Astrocyte of the cerebellum (primary cell): Measurements from ENCODE around the gene CRISPLD2.

Experiments used
- DNase-seq: peaks from one replicate; pipeline ENCODE4 v3.0.0-alpha.2; 2011; ENCODE audit warnings: low read depth
- H3K4me3 ChIP-seq: 2 replicates; pipeline ENCODE4 v1.5.1; 2011; ENCODE audit warnings: mild to moderate bottlenecking, low read depth, low read length, moderate library complexity
- CTCF ChIP-seq: IDR thresholded peaks from 2 replicates; pipeline ENCODE4 v1.5.1; 2012; ENCODE audit warnings: low read length, low read depth, moderate library complexity, mild to moderate bottlenecking; ENCODE audit errors: missing control alignments
- in situ Hi-C: cut with HindIII; loops from 2 replicates; pipeline ENCODE4 v1.10.0; 2017; ENCODE audit warnings: low sequenced_read_pairs

Gene CRISPLD2

GRCh38 chr16:84807776-84808175, 12.0 kb upstream of the CRISPLD2 start:
- no peak for DNase-seq
- no peak for TF ChIP-seq CTCF
- H3K4me3 ChIP-seq = no peak overlapping the region
- in situ Hi-C loops = no loop called here

GRCh38 chr16:84808826-84809225, 11.0 kb upstream of the CRISPLD2 start:
- no peak overlapping the region for H3K4me3 ChIP-seq
- no peak for DNase-seq

GRCh38 chr16:84810518-84811273, 9.1 kb upstream of the CRISPLD2 start:
- no peak for TF ChIP-seq CTCF
- DNase-seq = peak; percentile 67
- H3K4me3 ChIP-seq = no peak overlapping the region
- in situ Hi-C loops = loop anchor here (10.0 kb wide), 1 partner anchor 114 kb away; no protein-coding TSS in a partner anchor

More at GRCh38 chr16:84808826-84809225, 11.0 kb upstream of the CRISPLD2 start:
- in situ Hi-C loops = no loop called here
- TF ChIP-seq CTCF = no peak

GRCh38 chr16:84811529-84811928, 8.3 kb upstream of the CRISPLD2 start:
- DNase-seq = no peak
- TF ChIP-seq CTCF = no peak
- H3K4me3 ChIP-seq = no peak overlapping the region
- in situ Hi-C loops = loop anchor here (10.0 kb wide), 1 partner anchor 113 kb away; no protein-coding TSS in a partner anchor

GRCh38 chr16:84813141-84813934, 6.4 kb upstream of the CRISPLD2 start:
- TF ChIP-seq CTCF = no peak
- no peak for DNase-seq
- in situ Hi-C loops = loop anchor here (10.0 kb wide), 1 partner anchor 111 kb away; no protein-coding TSS in a partner anchor

GRCh38 chr16:84815462-84815861, 4.3 kb upstream of the CRISPLD2 start:
- in situ Hi-C loops = loop anchor here (10.0 kb wide), 1 partner anchor 109 kb away; no protein-coding TSS in a partner anchor
- no peak for TF ChIP-seq CTCF
- H3K4me3 ChIP-seq = no peak overlapping the region
- no peak for DNase-seq

More at GRCh38 chr16:84813141-84813934, 6.4 kb upstream of the CRISPLD2 start:
- no peak overlapping the region for H3K4me3 ChIP-seq
